ENCODE data around the gene VCAM1.
"Not testable (repeated sequence)": the region's sequence is repeated elsewhere in the genome, so short reads cannot be mapped to it uniquely, and the experiment has no call there.

VCAM1 gene

DNA sequence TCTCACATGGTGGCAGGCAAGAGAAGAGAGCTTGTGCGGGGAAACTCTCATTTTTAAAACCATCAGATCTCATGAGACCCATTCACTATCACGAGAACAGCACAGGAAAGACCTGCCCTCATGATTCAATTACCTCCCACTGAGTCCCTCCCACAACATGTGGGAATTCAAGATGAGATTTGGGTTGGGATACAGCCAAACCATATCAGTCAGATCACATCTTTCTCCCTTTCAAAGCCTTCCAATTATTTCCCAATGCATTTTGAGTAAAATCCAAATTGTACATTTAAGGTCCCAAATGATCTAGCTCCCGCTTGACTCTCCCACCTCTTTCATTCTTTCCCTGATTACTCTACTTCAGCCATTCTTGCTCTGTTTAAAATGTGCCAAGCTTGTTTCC lies 62.2 kb downstream of the VCAM1 start:
- H3K27ac Mint-ChIP-seq; H3K36me3 Mint-ChIP-seq (ENCODE audit: low read depth); H3K4me1 Mint-ChIP-seq (ENCODE audit: low read depth); H3K4me3 Mint-ChIP-seq: not testable (repeated sequence)
- Mint-ChIP-seq H3K9me3 (peaks cover 11% of the 10 kb centered on the region), H3K27me3 (peaks cover 12% of the 10 kb centered on the region)

DNA sequence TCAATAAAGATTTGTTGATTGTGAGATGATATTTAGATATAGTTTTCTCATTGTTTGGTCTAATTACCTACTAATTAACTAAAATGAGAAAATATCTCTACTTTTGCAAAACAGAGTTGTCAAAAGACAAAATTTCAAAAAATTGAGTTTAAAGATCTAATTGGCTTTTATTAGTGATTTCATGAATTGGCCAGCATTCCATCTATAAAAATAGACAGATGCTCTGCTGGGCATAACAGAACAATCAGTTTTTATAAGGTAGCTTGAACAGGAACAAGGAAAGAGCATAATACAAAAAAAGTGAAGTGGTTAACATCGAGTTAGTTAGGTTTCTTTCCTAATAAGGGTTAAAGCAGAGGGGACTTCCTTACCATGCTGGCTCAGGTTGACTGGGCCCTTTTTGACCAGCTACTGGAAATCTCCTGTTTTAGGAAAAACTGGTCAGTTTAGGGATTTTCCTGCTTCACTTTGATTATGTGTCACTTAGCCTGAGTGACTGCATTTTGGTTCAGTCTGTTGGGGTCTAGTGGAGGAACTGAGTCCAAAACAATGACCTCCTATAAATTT lies 63.0 kb downstream of the VCAM1 start:
- Mint-ChIP-seq H3K9me3 (peaks cover 11% of the 10 kb centered on the region), H3K4me3 (no peak overlapping the region), H3K4me1 (ENCODE audit: low read depth) (no peaks in the 10 kb centered on the region), H3K27ac (no peak overlapping the region), H3K27me3 (peaks cover 12% of the 10 kb centered on the region), H3K36me3 (ENCODE audit: low read depth) (no peaks in the 10 kb centered on the region)

DNA sequence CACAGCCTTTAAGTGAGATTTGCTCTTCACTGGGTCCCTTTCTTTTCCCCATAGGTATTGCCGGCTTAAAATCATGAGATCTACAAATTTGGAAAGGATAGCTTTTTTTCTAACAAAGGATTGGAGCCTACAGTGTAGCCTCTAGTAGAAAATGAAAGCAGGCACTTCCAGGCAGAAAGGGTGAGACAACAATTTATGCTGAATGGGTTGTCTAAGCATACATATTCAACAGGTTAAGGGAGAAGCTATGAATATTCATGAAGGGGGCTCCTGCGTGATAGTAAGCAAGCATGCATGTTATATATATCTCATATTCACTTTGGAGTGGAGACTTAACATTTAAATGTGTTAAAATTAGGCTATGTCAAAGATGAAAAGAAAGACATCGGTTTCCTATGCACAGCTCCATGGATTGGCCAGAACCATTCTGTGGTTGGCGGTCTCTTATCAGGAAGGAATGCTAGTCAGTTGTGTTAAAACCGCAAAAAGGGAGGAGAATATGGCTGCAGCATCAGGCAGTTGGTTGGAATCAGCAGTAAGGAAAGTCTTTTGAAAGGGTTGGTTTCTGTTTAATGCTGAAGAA lies 66.0 kb downstream of the VCAM1 start:
- no peaks in the 10 kb centered on the region for H3K4me1 Mint-ChIP-seq (ENCODE audit: low read depth)
- peaks cover 8% of the 10 kb centered on the region for H3K9me3 Mint-ChIP-seq
- no peak overlapping the region for H3K4me3 Mint-ChIP-seq
- H3K36me3 Mint-ChIP-seq (ENCODE audit: low read depth) = no peaks in the 10 kb centered on the region
- H3K27me3 Mint-ChIP-seq = peaks cover 27% of the 10 kb centered on the region
- no peak overlapping the region for H3K27ac Mint-ChIP-seq

DNA sequence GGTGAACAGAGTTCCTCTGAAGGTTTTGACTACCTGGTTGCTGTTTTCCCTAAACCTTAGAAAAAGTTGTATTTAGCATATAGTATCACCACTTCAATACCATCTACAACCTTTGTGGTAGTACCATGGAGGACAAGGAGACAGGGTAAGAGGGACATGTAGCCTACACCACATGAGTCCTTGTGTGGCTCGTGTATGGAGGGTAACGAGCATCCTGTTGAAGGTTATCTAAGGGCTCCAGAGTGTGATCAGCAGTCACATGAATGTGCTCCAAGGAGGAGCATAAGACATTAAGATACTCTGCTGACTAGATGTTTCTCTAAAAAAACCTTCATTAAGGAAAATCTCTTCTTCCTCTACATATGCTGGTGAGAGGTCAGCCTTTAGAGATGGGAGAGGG lies 67.3 kb downstream of the VCAM1 start:
- Mint-ChIP-seq H3K36me3 (ENCODE audit: low read depth) (no peaks in the 10 kb centered on the region), H3K4me3 (no peak overlapping the region), H3K9me3 (peaks cover 7% of the 10 kb centered on the region), H3K4me1 (ENCODE audit: low read depth) (no peaks in the 10 kb centered on the region), H3K27ac (no peak overlapping the region), H3K27me3 (peaks cover 27% of the 10 kb centered on the region)

Measured in stimulated activated naive CD8-positive, alpha-beta T cell treated with anti-CD3 and anti-CD28 coated beads, Interleukin-15, Interleukin-2, amounts not matched to agents 100 ng/mL and 50 ng/mL, for 24 hours (primary cell).